HTR-8/SVneo (cell line): ENCODE measurements around the gene ITFG1.
"Not testable (repeated sequence)": the region's sequence is repeated elsewhere in the genome, so short reads cannot be mapped to it uniquely, and the experiment has no call there.

ENCODE experiments used
- DNase-seq: peaks from one replicate; pipeline ENCODE4 v3.0.0; 2011; ENCODE audit warnings: low spot score, mixed read lengths; ENCODE audit not compliant: insufficient read length
- FAIRE-seq: peaks from 2 replicates; lab custom pipeline; 2011; peaks lifted over from hg19 to GRCh38; lab: Jason Lieb, UNC

ITFG1 gene

DNA sequence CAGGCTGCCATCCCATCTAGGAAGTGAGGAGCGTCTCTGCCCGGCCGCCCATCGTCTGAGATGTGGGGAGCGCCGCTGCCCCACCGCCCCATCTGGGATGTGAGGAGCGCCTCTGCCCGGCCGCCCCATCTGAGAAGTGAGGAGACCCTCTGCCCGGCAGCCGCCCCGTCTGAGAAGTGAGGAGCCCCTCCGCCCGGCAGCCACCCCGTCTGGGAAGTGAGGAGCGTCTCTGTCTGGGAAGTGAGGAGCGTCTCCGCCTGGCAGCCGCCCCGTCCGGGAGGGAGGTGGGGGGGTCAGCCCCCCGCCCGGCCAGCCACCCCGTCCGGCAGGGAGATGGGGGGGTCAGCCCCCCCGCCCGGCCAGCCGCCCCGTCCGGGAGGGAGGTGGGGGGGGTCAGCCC is 279.8 kb downstream of the ITFG1 start:
- not testable (repeated sequence) for DNase-seq, FAIRE-seq

DNA sequence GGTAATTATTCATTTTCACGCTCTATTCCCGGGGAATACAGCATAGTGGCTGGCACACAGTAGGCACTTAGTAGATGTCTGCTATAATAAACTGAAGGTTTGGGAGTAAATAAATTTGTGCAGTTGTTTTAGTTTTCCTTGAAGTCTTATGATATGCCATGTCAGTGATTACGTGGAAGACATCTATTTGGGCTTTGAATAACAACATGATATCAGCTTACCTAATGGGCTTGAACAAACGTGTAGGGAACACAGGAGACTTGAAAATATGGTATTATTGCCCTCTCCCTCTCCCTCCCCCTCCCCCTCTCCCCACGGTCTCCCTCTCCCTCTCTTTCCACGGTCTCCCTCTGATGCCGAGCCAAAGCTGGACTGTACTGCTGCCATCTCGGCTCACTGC is 280.8 kb downstream of the ITFG1 start:
- DNase-seq (no peak), FAIRE-seq (no peak)

DNA sequence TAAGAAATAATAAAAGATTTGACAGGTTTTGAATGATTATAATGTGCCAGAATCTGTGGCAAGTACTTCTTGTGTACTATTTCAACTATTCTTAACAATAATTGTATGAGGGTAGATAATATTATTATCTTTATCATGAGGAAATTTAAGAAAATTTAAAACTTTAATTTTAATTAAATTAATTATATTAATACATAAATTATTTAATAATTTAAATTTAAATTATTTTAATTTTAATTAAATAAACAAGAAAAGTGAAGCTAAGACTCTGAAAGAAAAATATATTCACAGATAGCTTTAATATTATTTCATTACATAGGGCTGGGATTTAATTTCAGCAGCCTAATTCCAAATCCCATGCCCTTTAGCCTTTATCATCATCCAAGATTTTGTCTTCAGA is 285.7 kb downstream of the ITFG1 start:
- FAIRE-seq (no peak), DNase-seq (no peak)

DNA sequence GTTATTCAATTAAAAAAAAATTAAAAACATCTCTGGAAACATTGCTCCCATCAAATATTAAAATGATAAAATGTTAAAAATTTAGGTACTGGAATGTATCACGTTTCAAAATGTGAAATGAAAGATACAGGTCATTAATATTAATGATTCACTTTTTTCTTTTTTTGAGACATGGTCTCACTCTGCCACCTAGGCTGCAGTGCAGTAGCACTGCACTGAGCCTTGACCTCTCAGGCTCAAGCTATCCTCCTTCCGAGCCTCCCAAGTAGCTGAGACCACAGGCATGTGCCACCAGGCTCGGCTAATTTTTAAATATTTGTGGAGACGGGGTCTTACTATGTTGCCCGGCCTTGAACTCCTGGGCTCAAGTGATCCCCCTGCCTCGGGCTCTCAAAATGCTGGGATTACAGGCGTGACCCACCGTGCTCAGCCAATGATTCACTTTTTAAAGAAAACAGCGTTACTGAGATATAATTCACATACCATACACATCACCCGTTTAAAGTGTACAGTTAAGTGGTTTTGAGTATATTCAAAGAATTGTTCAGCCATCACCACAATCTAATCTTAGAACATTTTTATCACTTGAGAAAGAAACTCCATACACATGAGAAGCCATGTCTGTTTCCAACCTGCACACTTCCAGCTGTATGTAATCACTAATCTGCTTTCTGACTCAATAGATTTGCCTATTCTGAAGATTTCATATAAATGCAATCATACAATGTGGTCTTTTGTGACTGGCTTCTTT is 298.0 kb downstream of the ITFG1 start:
- FAIRE-seq, result no peak
- no peak for DNase-seq

DNA sequence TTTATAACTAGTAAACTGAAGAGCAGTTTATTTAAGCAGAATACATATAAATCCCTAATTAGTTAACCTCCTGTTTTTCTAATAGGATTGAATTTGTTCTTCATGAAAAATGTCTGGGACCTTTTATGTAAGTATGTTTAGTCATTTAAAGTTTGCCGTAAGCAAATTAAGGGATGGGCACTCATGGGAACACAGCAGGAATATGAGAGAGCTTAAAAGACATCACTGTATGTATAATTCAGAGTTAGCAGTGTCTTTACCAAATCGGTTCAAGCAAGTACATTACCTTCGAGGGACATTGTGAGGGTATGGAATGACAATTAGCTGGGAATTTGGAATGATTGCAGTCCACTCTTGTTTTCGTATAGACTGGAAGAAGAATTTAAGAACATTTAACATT is 299.4 kb downstream of the ITFG1 start:
- DNase-seq (no peak), FAIRE-seq (no peak)

DNA sequence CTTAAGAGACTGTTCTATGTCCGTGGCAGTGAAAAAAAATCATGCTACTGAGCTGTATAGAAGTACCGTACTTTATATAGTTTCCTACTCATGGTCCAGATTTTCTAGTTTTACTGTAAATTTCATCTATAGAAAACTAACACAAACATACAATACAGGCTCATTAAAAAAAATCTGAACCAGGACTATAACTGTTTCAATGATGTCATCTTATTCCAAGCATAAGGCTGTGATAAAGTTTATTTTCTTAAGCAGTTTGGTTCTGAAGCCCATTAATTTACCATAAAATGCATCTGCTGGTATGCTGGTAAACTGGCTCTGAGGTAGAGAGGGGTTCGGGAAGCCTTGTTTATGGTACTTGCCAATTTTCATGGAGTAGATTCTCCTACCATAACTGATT is 300.4 kb downstream of the ITFG1 start:
- DNase-seq, result no peak
- FAIRE-seq, result no peak

DNA sequence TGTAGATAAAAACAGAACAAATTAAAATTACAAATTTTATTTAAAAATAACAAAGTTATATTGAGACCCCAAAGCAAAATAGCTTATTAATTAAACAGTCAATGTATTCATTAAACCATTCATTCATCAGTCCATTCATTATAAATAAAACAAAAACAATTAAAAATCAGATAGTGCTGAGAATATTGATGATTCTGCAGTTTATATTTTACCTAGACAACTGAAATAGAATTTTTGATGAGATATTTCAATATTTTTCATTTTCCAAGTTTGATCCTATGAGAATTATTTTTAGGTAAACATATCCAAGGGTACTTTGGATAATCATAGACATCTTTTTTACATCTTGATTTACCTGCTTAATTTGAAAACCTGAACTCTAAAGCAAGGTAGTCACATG is 301.9 kb downstream of the ITFG1 start:
- no peak for DNase-seq
- FAIRE-seq, result no peak

DNA sequence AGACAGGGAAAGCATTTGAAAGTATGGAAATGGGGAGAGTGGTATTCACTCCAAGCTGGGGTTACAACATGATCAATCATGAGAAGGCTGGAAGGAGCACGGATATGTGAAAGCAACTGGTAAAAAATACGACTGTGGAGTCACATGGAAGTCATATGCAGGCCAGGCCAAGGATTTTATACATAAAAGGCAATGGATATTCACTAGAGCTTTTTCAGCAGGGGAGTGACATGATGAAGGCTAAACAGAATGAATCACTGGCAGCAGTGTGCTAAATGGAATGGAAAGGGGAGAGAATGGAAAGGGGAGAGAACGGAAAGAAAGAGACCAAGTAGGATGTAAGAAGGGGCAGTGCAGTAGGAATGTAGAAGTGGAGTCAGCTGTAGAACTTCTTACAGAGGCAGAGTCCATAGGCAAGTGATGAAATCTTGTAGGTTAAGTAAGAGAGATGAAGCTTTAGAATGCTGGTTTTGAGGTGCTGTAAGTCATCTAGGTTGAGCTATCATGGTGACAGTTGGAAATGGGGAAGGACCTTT is 304.1 kb downstream of the ITFG1 start:
- FAIRE-seq, result no peak
- DNase-seq, result no peak

DNA sequence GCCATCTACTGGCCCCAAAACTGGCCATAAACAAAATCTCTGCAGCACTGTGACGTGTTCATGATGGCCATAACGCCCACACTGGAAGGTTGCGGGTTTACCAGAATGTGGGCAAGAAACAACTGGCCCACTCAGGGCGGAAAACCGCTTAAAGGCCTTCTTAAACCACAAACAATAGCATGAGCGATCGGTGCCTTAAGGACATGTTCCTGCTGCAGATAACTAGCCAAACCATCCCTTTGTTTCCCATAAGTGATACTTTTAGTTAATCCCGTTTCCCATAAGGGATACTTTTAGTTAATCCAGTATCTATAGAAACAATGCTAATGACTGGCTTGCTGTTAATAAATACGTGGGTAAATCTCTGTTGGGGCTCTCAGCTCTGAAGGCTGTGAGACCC is 308.4 kb downstream of the ITFG1 start:
- not testable (repeated sequence) for DNase-seq, FAIRE-seq

DNA sequence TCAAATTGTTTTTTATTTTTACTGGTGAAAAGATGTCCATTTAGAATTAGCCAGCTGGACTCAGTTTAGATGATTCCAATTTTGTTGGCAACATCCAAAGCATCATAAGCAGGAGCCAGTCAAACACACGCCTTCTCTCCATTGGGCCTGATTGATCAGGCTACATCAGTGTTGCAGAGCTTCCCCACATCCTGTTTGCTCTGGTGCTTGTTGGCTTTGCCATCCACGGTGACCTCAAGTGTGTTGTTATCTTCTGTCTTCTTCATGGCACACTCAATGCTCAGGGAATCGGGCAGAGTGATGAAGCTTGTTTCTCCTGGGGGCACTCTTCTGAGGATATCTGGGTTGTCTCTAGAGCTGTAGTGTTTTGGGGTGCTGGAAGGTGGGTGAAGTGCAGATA is 310.8 kb downstream of the ITFG1 start:
- DNase-seq, result no peak
- no peak for FAIRE-seq

DNA sequence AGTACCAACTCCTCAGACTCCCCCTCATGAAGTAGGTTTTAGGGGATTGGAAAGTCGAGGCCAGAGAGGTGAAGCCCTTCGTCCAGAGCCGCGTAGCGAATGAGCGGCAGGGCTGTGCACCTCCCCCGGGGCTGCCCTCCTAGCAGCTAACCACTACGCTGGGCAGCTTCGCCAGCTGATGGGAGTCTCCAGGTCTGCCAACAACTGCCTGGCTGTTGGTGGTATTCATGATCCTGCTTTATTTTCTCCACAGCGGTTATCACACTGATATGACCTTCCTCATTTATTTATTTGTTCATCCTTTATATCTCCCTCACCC is 316.3 kb downstream of the ITFG1 start:
- no peak for DNase-seq
- no peak for FAIRE-seq

DNA sequence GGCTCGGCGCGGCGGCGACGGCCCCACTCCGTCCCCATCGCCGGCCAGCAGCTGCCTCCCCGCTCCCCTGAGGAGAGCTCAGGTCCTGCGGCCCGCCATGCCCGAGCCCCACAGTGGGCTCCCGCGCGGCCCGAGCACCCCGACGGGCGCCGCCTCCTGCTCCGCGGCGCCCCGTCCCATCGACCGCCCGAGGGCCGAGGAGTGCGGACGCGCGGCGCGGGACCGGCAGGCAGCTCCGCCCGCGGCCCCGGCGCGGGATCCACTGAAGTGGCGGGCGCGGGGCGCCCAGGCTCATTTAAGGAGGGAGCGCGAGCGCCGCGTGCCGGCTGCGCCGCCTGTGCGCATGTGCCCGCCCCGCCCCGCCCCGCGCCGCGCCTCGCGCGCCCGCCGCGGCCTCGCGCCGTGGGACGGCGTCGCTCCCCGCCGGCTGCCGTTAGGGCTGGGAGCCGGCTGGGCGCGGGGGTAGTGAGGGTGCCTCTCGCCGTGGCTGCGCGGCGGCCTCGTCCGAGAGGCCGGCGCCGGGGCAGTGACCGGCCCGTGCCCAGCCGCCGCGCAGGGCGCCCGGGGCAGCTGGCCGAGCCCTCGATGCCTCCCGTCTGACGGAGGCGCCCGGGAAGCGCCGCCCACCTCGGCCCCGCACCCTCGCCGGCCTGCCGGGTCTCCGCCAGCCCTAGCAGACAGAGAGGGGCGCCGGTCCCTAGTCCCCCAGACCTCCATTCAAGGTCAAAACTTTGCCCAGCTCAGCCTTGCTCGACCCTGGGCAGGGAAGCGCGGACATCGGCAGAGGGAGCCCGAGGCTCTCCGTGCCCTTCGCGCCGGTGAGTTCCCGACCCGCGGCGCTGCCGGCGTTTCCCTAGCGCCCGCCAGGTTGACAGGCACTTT is 316.9 kb downstream of the ITFG1 start, which contains the start of gene NETO2:
NETO2 (minus strand) TSS at position 269 of the 882 bp plus-strand sequence. CDS start 333 bp downstream, outside the sequence.
- peak; percentile 13 for FAIRE-seq
- DNase-seq, result peak; percentile 50

DNA sequence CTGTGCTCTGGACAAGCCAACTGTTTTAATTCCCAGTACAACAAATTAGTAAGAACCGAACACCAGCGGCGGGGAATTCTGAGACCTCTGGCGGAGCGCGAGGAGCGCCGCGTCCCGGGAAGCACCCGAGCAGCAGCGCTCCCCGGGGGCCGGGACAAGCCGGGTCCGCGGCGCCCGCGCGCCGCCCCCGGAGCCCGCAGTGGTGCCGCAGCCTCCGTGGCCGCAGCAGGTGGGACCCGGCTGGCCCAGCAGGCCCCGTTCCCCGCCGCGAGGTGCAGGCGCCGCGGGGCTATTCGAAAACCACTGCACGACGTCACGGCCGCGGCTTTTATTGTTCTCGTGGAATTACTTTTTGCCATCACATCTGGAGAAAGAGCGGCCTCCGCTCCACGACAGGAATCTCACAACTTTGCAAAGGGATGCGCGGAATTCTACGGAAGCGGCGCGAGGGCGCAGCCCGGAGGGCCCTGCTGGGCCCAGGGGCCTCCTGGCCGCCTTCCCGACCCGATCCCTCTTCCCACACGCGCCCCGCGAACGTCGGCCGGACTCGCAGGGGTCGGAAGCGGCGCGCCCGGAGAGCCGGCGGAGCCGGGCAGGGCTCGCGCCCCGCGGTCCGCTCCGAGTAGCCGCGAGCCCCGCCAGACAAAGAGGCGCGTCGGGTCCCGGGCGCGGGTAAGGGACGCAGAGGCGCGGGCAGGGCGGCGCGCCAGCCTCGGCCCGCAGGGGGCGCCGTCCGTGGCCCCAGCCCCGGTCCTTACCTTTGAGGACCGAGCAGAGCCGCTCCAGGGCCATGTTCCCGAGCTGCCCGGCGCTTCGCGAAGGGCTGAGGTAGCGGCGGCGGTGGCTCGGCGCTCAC is 317.8 kb downstream of the ITFG1 start:
- FAIRE-seq (no peak), DNase-seq (peak; percentile 64)

DNA sequence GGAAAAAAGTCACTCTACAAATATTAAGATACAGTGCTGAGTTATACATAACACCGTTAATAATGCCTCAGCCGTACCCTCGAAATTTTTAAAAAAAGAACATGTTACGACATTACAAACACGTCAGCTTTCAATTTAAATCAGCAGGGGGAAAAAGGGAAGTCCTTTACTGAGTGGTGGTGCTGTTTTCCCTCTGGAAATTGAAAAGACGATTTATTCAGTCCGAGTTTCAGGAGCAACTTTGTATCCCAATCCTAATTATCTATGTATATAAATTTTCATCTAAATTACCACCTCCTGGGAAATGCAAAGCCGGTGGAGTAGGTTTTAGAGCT is 318.4 kb downstream of the ITFG1 start:
- no peak for FAIRE-seq
- DNase-seq, result no peak

DNA sequence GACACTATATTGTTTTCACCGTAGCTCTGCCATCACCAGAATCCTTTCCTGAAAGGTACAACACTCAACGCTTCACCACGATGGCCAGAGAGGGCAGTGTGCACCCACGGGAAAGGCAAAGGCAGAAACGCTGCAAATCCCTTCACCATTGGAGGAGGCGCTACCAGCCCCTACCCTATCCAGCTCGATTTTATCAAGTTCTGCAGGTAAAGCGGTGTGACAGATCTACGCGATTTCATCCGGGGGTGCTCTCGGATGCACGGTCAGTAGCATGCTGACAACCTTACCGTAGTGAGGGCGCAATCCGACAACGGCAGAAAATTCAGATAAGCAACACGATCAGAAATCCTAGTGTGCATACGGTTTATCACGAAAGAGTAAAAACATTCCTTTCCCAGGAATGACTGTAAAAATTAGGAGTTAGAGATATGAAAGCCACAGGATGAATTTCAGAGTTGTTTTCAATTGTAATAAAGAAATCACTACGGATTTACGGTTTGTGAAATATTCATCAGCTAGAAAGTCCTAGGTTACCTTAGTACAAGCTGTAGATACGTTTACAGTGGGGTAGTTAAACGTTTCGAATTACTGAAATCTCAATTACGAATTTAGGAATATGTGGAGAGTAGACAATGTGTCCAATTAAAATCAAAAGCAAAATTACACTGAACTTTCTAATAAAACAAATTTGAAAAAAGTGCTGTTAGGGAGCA is 318.9 kb downstream of the ITFG1 start:
- peak; percentile 65 for DNase-seq
- FAIRE-seq, result peak; percentile 73

DNA sequence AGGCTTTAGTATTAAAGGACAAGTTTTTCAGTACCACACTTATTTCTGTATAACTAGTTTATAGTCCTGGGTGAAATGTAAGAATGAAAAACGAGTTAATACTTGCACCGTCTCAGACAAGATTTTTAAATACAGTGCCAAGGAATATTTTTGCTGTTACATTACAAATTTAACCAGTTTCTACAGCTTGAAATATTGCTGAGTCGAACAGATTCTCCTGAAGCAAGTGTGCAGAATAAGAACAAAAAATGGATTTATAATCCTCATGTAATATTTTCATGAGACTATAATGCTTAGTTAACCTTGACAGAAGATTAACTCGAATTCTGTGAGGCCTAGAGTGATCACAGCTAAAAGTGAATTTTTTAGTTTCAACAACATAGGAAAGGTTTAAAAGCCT is 320.2 kb downstream of the ITFG1 start:
- no peak for DNase-seq
- FAIRE-seq, result no peak

DNA sequence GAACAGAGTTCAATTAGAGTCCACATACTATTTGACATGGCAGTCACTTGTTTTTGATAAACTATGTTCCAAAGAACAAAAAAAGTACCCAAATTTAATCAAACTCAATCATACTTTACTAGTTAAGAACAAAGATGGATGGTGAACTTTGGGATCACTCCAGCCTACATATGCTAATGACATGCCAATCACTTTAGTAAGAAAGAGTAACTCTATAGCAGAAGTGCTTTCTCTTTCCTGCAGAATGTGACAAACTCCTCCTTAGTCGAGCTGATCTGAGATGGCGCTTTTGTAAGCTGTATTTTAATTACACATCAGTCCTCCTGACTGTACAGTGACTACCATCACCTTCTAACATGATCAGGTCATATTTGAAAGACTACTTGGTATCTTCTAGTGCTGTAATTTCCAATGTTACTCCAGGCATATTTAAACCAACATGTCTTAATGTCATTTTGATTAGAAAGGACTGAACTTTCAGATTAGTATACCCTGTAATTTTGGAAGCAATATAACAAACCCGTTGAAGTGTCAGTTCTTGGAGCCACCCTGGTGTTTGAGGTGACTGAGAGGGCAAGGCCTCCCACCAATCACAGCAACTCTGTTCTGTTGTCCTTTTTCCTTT is 321.2 kb downstream of the ITFG1 start:
- no peak for FAIRE-seq

DNA sequence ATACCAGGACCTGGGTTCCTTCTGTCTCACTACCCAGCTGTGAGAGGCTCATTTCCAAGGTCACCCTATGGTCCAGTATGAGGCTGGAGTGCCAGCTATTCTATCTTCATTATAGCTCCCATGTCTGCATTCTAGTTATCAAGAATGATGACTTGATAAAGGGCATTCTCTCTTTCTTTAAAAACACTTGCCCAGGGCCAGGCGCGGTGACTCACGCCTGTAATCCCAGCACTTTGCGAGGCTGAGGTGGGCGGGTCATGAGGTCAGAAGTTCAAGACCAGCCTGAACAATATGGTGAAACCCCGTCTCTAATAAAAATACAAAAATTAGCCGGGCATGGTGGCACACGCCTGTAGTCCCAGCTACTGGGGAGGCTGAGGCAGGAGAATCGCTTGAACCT is 322.9 kb downstream of the ITFG1 start:
- not testable (repeated sequence) for FAIRE-seq

More for the DNA sequence above, 321.2 kb downstream of the ITFG1 start:
- no peak for DNase-seq

DNA sequence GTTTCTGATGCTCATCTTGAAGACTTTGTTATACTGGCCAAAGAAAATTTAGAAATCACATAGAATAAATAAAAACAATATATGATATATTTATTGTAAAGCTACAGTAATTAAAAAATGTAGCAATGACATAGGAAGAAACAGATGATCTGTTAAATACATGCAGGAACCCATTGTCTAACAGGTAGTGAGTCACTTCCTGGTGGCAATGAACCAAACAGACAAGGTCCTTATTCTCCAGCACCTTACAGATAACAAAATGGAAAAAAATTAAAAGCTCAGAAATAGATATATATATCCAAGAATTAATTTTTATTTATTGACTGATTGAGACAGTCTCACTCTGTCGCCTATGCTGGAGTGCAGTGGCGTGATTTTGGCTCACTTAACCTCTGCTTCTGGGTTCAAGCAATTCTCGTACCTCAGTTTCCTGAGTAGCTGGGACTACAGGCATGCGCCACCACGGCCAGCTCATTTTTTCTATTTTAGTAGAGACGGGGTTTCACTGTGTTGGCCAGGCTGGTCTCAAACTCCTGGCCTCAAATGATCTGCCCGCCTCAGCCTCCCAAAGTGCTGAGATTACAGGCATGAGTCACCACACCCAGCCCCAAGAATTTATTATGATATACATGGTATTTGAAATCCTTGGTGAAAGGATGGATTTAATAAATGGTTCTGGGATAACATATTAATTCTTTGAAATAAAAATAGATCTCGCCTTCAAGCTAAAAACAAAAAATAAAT is 324.6 kb downstream of the ITFG1 start:
- no peak for DNase-seq
- FAIRE-seq, result no peak

More for the DNA sequence above, 322.9 kb downstream of the ITFG1 start:
- DNase-seq, result not testable (repeated sequence)
